ENCODE results near the gene NTM.

The NTM gene

DNA sequence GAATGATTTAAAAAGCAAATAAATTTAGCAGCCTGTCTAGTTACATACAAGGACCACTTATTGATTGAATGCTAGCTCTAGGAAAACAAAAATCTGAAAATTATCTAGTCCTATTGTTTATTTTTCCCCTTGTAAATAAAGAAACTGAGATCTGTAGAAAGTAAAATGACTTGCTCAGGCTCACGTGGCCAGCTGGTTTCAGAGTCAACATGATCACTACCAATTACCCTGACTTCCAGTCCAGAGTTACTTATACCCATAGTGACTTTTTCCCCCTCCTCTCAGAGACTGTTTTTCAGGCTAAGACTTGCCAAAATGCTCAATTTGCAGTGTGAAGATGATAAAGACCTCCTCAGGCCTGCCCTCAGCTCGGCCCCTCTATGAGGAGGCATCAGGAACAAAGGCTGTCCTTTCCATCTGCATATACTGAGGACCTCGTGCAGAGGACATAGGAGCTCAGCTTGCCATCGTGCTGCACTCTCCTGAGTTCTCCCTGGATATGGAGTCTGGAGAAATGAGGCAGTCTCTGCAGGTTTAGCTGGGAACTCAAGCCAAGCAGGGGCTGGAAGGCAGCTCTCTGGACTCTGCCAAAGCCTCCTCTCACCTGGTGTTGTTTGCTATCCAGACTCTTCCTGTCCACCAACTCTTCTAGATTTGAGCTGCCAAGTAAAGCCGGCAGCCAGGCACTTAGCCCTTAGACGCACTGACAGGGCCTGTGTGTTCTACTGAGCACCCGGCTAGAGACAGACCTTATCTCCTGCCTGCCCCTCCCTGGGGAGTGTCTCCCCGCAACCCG is 883.3 kb downstream of the NTM start:
- no peak for DNase-seq

DNA sequence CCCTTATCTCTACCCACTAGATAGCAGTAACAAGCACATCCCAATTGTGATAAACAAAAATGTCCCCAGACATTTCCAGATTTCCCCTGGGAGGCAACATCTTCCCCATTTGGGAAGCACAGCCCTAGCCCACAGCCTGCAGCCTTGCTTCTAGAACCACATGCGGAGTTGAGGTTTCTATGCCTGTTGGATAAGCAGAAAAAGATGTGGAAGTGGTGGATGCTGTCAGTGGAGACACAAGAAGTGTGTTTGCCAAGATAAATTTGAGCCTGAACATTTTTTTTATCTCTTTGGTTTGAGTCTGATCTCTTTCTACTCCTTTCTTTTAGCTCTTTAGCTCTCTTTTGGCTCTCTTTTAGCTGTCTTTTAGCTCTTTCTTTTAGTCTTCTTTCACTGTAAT is 884.5 kb downstream of the NTM start:
- no peak for DNase-seq

DNA sequence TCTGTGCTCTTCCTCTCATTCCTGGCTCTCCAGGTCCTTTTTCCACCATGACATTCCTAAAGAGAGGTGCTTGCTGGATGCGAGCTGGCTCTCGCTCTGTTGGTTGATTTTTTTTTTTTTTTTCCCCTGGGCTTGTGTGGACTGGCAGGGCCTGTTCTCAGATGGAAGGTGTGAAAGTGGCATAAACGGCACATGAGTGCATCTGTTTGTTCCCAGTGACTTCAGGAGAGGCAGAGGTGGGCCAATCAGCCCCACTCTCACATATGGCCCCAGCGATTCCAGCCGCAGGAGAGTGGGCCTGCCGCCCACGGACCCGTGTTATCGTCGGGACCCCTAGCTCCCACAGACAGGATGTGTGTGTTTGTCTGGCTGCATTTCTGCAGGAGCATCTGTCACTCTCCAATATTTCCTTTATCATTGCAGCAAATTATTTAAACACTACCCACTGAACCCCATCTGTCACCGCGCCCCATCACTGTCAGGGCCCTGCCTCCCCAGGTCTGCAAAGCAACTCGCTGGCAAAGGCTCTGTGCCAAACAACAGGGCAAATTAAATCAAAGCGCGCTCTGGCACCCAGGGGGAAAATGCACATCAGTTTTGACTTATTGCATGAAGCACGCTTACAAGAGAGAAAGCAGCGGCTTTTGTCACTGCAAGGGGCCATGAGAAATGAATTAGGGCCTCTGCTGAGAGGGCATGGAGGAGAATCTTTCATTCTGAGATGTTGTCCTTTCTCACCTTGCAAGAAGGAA is 886.3 kb downstream of the NTM start:
- no peak for DNase-seq

GRCh38 chr11:132257871-132258270 is 887.5 kb downstream of the NTM start:
- no peak for DNase-seq

GRCh38 chr11:132258875-132259274 is 888.5 kb downstream of the NTM start:
- DNase-seq, result no peak

DNA sequence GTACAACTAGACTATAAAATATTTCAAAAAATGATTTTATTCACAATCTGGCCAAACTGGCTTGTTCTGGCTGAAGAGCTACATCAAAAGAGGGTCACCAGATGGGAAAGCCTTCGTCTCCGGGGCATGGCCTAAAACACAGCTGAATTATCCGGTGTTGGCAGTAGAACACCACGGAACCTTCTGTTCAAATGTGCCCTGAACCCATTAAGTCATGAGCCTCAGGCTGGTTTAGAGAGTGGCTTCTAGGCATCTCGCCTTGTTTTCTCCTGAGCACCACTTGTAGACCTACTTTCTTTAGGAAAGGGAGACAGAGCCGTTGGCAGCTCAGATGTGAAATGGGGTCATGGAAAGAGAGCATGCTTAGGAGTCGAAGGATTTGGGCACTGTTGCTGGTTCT is 890.2 kb downstream of the NTM start:
- DNase-seq, result no peak

DNA sequence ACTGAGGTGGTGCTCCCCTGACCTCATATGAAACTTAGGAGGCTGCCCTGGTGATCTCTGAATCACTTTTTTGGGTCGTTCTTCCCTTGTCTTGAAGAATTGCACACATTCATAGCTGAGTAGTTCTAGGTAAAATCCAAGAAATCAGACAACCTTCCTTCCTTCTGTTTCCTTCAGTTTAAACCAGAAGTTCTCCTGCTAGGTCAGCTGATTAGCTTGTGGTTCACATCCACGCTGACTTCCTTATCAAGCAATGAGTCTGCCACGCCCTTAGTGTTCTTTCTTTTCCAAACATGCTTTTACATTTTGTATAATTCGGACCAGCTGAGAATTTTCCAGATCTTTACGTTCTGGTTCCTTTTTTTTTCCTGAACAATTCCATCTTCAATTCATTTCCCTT is 892.8 kb downstream of the NTM start:
- DNase-seq, result no peak

DNA sequence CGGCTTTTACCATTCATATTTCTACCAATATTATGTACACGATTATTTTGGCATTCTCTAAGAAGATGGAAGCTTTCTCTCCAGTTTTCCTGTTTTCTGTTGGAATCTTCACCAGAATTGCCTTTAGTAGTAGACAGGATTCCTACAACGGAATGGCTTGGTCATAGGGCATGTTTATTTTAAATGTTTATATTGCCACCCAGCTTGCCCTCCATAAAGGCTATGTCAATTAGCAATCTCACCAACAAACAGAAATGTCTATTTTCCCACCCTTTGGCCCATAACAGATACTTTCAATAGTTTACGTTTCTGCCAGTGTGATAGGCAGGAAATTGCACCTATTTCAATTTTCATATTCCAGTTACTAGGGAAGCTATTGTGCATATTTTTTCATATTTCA is 893.5 kb downstream of the NTM start:
- no peak for DNase-seq

DNA sequence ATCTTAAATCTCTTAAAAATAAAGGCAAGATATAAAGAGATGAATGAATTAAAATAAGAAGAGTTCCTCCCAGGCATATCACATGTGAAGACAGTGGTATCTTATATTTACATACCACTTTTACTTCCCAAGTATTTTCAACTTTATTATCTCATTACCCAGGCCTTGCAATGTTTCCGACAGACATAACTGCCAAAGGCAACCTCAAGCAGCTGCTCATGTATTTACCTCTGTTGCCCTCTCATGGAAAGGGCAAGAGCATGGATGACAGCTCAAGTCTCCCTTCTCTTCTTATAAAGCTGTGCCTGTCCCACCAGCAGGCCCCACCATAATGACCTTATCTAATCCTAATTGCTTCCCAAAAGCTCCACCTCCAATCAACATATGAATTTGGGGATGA is 894.2 kb downstream of the NTM start:
- DNase-seq, result no peak

- peak; percentile 4 for DNase-seq
Observed at GRCh38 chr11:132278801-132279574, 908.6 kb downstream of the NTM start.

DNA sequence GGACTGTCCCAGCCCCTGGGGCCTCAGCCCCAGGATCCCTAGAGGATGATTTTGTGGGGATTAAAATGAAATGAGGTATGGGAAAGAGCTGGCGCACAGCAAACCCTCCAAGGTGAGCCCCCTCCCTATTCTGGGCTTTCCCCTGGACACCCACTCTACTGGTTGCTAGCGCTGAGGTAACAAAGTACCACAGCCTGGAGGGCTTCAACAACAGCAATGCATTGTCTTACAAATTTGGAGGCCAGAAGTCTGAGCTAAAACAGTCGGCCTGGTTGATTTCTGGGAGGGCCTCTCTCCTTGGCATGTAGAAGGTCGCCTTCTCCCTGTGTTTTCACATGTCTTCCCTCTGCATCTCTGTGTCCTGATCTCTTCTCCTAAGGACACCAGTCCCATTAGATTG is 913.6 kb downstream of the NTM start:
- DNase-seq, result no peak

DNA sequence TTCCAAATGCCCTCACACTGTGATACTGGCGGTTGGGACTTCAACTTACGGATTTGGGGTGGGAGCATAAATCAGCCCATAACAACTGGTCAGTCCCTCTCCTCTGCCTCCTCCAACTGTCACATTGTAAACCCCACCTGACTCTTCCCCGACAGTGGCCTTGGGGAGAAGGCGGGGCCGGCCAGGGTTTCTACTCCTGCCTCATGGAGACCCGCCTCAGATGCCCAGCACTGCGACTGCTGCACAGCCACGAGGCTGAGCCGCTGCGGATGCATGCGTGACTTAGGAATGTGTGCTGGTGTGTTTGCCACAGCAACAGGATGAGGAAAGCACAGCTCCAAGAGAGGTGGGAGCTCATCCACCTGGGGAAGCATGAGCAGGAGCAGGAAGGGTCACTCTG is 914.2 kb downstream of the NTM start:
- no peak for DNase-seq

- DNase-seq, result no peak
Observed at GRCh38 chr11:132285631-132286030, 915.2 kb downstream of the NTM start.

- no peak for DNase-seq
Observed at GRCh38 chr11:132286106-132286505, 915.7 kb downstream of the NTM start.

DNA sequence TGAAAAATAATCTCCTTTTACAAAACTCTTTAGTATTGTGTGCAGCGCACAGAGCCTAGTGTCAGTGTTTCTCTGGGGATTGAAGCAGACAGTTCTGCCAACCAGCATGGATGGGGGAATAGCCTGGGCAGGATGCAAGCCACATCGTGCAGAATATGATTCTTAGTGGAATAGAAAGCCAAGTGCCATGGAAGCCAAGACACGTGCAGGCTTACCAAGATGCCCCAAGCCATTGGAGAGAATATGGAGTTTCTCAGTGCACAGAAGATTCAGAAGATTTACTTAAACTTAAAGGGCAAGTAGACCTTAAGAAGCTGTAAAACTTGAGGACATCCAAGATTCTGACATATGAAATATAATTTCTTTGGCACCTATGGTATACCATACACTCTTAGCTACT is 917.6 kb downstream of the NTM start:
- no peak for DNase-seq

GRCh38 chr11:132289590-132290256 is 919.3 kb downstream of the NTM start:
- DNase-seq, result no peak

- no peak for DNase-seq
Observed at GRCh38 chr11:132293586-132293985, 923.2 kb downstream of the NTM start.

DNA sequence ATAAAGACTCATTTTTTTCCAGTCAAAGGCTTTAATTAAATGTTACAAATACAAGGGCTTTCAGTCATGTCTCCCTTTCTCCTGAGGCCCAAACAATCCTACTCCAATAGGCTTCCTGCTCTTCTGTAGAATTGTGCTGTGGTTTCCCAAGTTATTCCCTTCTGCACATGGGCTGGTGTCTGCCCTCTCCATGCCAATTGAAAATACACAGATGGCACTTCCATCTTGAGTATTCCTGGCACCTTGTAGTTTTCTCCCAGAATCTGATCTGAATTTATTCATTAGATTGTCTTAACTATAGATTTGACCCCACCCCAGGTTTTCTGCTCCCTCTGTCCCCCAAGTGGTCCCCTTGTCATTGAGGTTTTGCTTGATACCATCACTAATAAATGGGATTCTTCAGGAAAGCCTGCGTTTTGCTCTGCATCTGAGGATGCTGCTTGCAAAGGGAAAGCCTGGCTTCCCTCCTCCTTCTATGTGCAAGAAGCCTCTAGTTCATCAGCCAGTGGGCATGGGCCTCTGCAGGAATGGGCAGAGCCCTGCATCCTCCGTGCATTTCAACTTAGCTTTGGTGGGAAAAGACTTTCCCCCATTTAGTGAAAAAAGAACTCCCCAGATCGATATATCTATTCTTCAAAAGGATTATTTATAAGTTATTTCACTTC is 926.7 kb downstream of the NTM start:
- DNase-seq, result no peak

DNA sequence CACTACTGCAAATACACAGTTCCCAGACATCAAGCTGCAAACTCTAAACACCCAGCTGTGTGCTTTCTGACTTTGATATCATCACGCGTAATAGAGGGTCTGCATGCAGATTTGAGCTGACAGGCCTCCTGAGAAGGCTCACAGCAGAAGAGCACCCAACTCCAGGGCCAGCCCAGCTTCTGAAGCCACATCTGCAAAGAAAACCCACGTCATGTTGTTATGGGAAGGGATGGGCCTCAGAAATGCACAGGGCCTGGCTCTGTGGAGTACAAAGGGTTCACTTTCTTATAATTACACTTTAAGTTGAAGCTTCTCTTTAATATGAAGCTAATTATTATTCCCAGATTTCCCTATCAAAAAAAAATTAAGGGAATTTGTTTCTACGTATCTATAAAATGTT is 927.9 kb downstream of the NTM start:
- DNase-seq, result no peak

DNA sequence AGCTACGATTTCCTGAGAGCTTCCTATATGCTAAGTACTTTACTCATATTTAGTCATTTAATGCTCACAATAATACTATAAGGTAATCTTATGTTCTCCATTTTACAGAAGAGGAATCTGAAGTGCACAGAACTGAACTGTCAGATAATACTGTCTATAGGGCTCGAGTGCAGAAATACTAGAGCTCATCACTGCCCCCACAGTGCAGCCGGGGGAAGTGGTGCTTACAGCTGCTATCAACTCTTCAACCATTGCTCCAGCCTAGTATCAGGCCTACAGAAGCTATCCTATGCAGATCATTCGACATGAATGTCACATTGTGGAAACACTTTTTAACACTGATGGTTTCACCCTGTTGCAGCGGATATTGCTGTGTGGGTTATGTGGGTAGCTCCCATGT is 929.9 kb downstream of the NTM start:
- DNase-seq, result no peak

DNA sequence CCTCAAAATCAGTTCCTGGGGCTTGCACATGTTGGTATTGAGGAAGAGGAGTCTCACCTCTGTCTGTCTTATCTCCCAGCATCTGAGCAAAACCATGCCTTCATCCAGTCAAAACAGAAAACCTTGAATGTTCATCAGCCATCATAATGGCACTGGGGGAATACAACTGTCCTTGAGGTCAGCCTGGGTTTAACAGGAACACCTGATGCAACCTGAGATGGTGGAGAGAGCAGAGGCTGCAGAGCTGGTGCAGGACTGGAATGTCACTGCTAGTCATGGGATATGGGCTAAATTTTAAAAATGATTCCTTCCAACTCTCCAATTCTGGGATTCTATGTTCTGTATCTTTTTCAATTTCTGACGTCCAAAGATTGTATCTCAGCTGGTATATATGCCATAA is 931.0 kb downstream of the NTM start:
- DNase-seq, result no peak

DNA sequence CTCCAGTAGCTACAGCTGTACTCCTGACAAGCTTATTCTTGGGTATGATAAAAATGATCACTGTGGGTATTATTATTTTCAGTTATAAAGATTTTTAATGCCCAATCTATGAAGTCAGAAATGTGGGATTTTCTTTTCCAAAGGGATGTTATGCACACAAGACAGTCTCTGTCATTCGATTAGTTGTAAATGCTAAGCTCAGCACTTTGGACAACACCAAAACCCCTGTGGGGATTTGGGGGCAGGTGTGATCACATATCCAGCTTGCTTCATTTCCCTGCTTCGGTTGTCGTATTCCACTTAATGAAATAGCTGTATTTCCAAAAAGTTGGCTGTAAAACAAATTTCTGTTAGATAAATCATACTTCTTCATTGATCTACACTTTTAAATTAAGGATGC is 931.5 kb downstream of the NTM start:
- no peak for DNase-seq

All from NCI-H1436 (cell line).